Endothelial cell of umbilical vein (primary cell): ENCODE measurements around the gene RYR3. TPM values are rescaled to one million over a fixed set of nuclear protein-coding genes. Genes with fewer than 3 reads are reported as not detected.

Source experiments
- BruUV-seq: library from RNA; stranded (reverse); fragments of 400-500 nt; replicated peaks from 2 replicates; lab custom pipeline; 2021; lab: Mats Ljungman, UMichigan
- CTCF ChIA-PET: fragments of 300-600, 350-600 bp; sonication (Branson Sonifier 250); formaldehyde crosslinking; loops from one replicate; lab custom pipeline; 2021; ENCODE audit warnings: antibody characterized with exemption, inconsistent platforms; lab: Charles Lee
- POLR2A ChIA-PET: fragments of 300-600, 350-600 bp; sonication (Branson Sonifier 250); formaldehyde crosslinking; loops from one replicate; lab custom pipeline; 2021; ENCODE audit warnings: antibody characterized with exemption, inconsistent platforms; lab: Charles Lee
- DNase-seq: peaks from one replicate; pipeline ENCODE4 v3.0.0-alpha.2; 2011; ENCODE audit warnings: low read depth, low spot score
- FAIRE-seq: peaks from 2 replicates; lab custom pipeline; 2011; peaks lifted over from hg19 to GRCh38; lab: Jason Lieb, UNC
- H2AFZ ChIP-seq: 2 replicates; pipeline ENCODE4 v1.6.0; 2012; ENCODE audit warnings: low read depth, low read length, control low read depth, inconsistent platforms
- H3K27ac ChIP-seq: 2 replicates; pipeline ENCODE4 v1.5.1; 2011; ENCODE audit warnings: low read depth, mild to moderate bottlenecking, control low read depth, low read length, moderate library complexity; ENCODE audit not compliant: insufficient read depth
- H3K27me3 ChIP-seq, 2 experiments: 2 replicates each; pipeline versions ENCODE4 v1.6.0 to v1.6.1; 2011; ENCODE audit warnings: low read length in 2 of 2, mixed read lengths in 1 of 2; ENCODE audit not compliant: control insufficient read depth in 2 of 2, insufficient read depth in 2 of 2
- H3K36me3 ChIP-seq, 2 experiments: 2 replicates in 1 of 2; 3 replicates in 1 of 2; pipeline ENCODE4 v1.5.1; 2011; ENCODE audit warnings: low read length in 2 of 2, mild to moderate bottlenecking in 1 of 2, moderate library complexity in 1 of 2; ENCODE audit not compliant: control insufficient read depth in 2 of 2, insufficient read depth in 2 of 2; ENCODE audit errors: extremely low read depth in 1 of 2
- H3K4me1 ChIP-seq: 3 replicates; pipeline ENCODE4 v1.5.1; 2011; ENCODE audit warnings: mild to moderate bottlenecking, low read length; ENCODE audit not compliant: control insufficient read depth, insufficient read depth; ENCODE audit errors: extremely low read depth
- H3K4me2 ChIP-seq: 2 replicates; pipeline ENCODE4 v1.6.1; 2011; ENCODE audit warnings: low read length, control low read depth, mixed read lengths; ENCODE audit not compliant: insufficient read depth
- H3K4me3 ChIP-seq, 3 experiments: fragments of 200-600 bp in 1 of 3; sonication (generic), shearing (Covaris generic) in 1 of 3; replicated peaks in 1 of 3; 2 replicates each; pipeline ENCODE4 v1.5.1; 2011 to 2016; ENCODE audit warnings: control low read depth in 3 of 3, low read length in 3 of 3, mild to moderate bottlenecking in 2 of 3, inconsistent platforms in 1 of 3, low read depth in 1 of 3, moderate library complexity in 1 of 3; ENCODE audit not compliant: insufficient read depth in 1 of 3
- H3K79me2 ChIP-seq: 2 replicates; pipeline ENCODE4 v1.6.0; 2012; ENCODE audit warnings: low read length, inconsistent platforms; ENCODE audit not compliant: control insufficient read depth, insufficient read depth
- H3K9ac ChIP-seq: replicated peaks from 2 replicates; pipeline ENCODE3; 2011; ENCODE audit warnings: low read length, control low read depth; ENCODE audit not compliant: insufficient read depth; ENCODE audit errors: extremely low read depth
- H3K9me1 ChIP-seq: replicated peaks from 3 replicates; pipeline ENCODE4 v1.6.0; 2011; ENCODE audit warnings: mild to moderate bottlenecking, low read length; ENCODE audit not compliant: control insufficient read depth, insufficient read depth; ENCODE audit errors: extremely low read depth
- H3K9me3 ChIP-seq: replicated peaks from 2 replicates; pipeline ENCODE4 v1.5.1; 2012; ENCODE audit warnings: low read length, inconsistent platforms; ENCODE audit not compliant: control insufficient read depth, insufficient read depth
- H4K20me1 ChIP-seq: replicated peaks from 2 replicates; pipeline ENCODE3; 2011; ENCODE audit warnings: mild to moderate bottlenecking, low read length; ENCODE audit not compliant: control insufficient read depth, insufficient read depth; ENCODE audit errors: extremely low read depth
- CTCF ChIP-seq, 2 donors: IDR thresholded peaks; 1 replicate in 1 of 2; 2 replicates in 1 of 2; pipeline ENCODE4 v1.5.1; 2011; ENCODE audit warnings: low read length in 2 of 2, mild to moderate bottlenecking in 2 of 2, moderate library complexity in 2 of 2, control low read depth in 1 of 2, inconsistent platforms in 1 of 2, low read depth in 1 of 2; ENCODE audit not compliant: insufficient read depth in 1 of 2; ENCODE audit errors: extremely low read depth in 1 of 2
- EZH2 ChIP-seq: IDR thresholded peaks from 2 replicates; pipeline ENCODE4 v1.6.1; 2012; ENCODE audit warnings: borderline replicate concordance, low read depth, mild to moderate bottlenecking, moderate library complexity, low read length, inconsistent platforms; ENCODE audit not compliant: severe bottlenecking
- FOS ChIP-seq: IDR thresholded peaks from 2 replicates; pipeline ENCODE4 v1.6.1; 2011; ENCODE audit warnings: mild to moderate bottlenecking, low read length, moderate library complexity, borderline replicate concordance; ENCODE audit not compliant: insufficient read depth
- GATA2 ChIP-seq: IDR thresholded peaks from 2 replicates; pipeline ENCODE4 v1.7.0; 2011; ENCODE audit warnings: low read depth, mild to moderate bottlenecking, moderate library complexity, mixed read lengths, low read length; ENCODE audit not compliant: insufficient read length, insufficient read depth
- JUN ChIP-seq: IDR thresholded peaks from 2 replicates; pipeline ENCODE4 v1.6.1; 2011; ENCODE audit warnings: borderline replicate concordance, low read depth; ENCODE audit not compliant: insufficient read length, insufficient read depth
- MAX ChIP-seq: IDR thresholded peaks from 2 replicates; pipeline ENCODE4 v1.6.1; 2011; ENCODE audit not compliant: insufficient read depth, insufficient read length
- MYC ChIP-seq: IDR thresholded peaks from one replicate; pipeline ENCODE4 v1.6.1; 2011; ENCODE audit warnings: mild to moderate bottlenecking, low read depth, low read length
- POLR2A ChIP-seq: IDR thresholded peaks from 2 replicates; pipeline ENCODE4 v1.6.1; 2012; ENCODE audit warnings: low read depth, mild to moderate bottlenecking, control low read depth, low read length
- POLR2AphosphoS5 ChIP-seq: IDR thresholded peaks from 2 replicates; pipeline ENCODE4 v1.6.1; 2012; ENCODE audit warnings: low read depth, mild to moderate bottlenecking, control low read depth, low read length, moderate library complexity; ENCODE audit not compliant: insufficient read depth
- dilution Hi-C: fragments of 300-500 bp; cut with MboI; formaldehyde crosslinking; loops from one replicate; pipeline ENCODE4 v1.15.0; 2019; ENCODE audit warnings: low sequenced_read_pairs; ENCODE audit not compliant: extremely low pct_ligation_motif_present
- intact Hi-C: fragments of 100-400 bp; cut with micrococcal nuclease; formaldehyde crosslinking; loops from one replicate; pipeline ENCODE4 v1.10.0; 2022
- polyA plus RNA-seq, 4 experiments: library from polyadenylated mRNA; depleted of rRNA in 3 of 4; stranded (reverse) in 3 of 4; unstranded in 1 of 4; fragments of >200 nt; gene quantifications; 2 replicates each; pipeline versions ENCODE4 v1.2.1 to v1.2.3, GENCODE V29; 2011 to 2012; ENCODE audit warnings: missing spikeins in 1 of 4
- total RNA-seq: library from RNA; stranded (reverse); gene quantifications from 2 replicates; pipeline ENCODE4 v1.2.3, GENCODE V29; 2021

The RYR3 gene
- total and polyA plus RNA-seq, 2 donors (not counting 3 experiments of a cell fraction or from before 2014, with no cell fraction given), result not detected

DNA sequence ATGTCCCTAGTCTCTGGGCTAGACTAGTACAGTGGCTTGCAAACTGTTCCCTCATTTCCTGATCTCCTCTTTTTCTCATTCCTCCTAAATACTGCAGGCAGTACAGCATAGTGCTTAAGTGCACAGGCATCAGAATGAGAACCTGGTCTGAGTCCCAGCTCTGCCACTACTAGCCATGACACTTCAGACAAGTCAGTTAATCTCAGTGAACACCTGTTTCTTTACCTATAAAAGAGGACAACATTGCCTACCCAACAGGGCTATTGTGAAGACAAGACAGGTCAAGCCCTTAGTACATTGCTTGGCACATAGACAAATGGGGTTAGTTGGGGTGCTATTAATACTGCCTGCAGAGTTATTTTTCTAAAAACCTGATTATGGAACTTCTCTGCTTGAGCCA, 113.3 kb downstream of the RYR3 start:
- Histone ChIP-seq H3K4me1 (no peaks in the 10 kb centered on the region), H4K20me1 (no peaks in the 10 kb centered on the region), H3K36me3 (no peaks in the 10 kb centered on the region), H3K9me1 (no peaks in the 10 kb centered on the region), H3K4me3 (no peak overlapping the region), H3K27ac (no peak overlapping the region), H2AFZ (no peak overlapping the region), H3K79me2 (no peaks in the 10 kb centered on the region), H3K9me3 (no peaks in the 10 kb centered on the region), H3K9ac (no peak overlapping the region), H3K4me2 (no peak overlapping the region), H3K27me3 (no peaks in the 10 kb centered on the region)
- intact Hi-C loops (no loop called here), dilution Hi-C loops (no loop called here)
- BruUV-seq, result no TSS peak
- FAIRE-seq, result no peak
- TF ChIP-seq POLR2A (no peak), MAX (no peak), POLR2AphosphoS5 (no peak), GATA2 (no peak), CTCF (IDR thresholded peaks at IDR 0.05; ENCODE audit: extremely low read depth in 1 of 2, insufficient read depth in 1 of 2, low read depth in 1 of 2, low read length in 2 of 2) (no peak), MYC (no peak), FOS (no peak), EZH2 (no peak), JUN (no peak)
- DNase-seq, result no peak
- ChIA-PET POLR2A (no interaction called here), CTCF (no interaction called here)
